H1 (cell line): Measurements from ENCODE around the gene HYAL1. TPM values are rescaled to one million over a fixed set of nuclear protein-coding genes. Genes with fewer than 3 reads are reported as not detected.

Source experiments
- POU5F1 ChIP-seq: IDR thresholded peaks from 2 replicates; pipeline ENCODE4 v1.6.1; 2011; ENCODE audit warnings: low read depth, mild to moderate bottlenecking, low read length, moderate library complexity
- RNF2 ChIP-seq: fragments of 200-900, 300-1000 bp; sonication (generic); IDR thresholded peaks from 2 replicates; pipeline ENCODE4 v1.7.1; 2016; ENCODE audit warnings: borderline replicate concordance, low read depth, mild to moderate bottlenecking, antibody characterized with exemption, low read length; ENCODE audit not compliant: poor library complexity, severe bottlenecking; ENCODE audit errors: missing control alignments
- SAP30 ChIP-seq: fragments of 300-600 bp; sonication (generic); IDR thresholded peaks from 2 replicates; pipeline ENCODE4 v1.7.1; 2012; ENCODE audit warnings: low read length, moderate library complexity, mild to moderate bottlenecking, inconsistent platforms; ENCODE audit not compliant: insufficient read depth, insufficient replicate concordance
- TAF1 ChIP-seq: IDR thresholded peaks from 2 replicates; pipeline ENCODE4 v1.6.1; 2011; ENCODE audit warnings: mild to moderate bottlenecking, low read depth, low read length
- polyA plus RNA-seq, 7 experiments: library from polyadenylated mRNA; depleted of rRNA in 3 of 7; stranded (reverse) in 5 of 7; unstranded in 2 of 7; fragments of >200 nt in 5 of 7; fragments of 200-250 nt in 2 of 7; gene quantifications; 1 replicate in 5 of 7; 2 replicates in 1 of 7; 4 replicates in 1 of 7; pipeline versions ENCODE4 v1.2.1 to v1.2.3, GENCODE V29; 2011 to 2013; ENCODE audit warnings: missing spikeins in 2 of 7, mixed read lengths in 2 of 7
- total RNA-seq: library from RNA; stranded (reverse); fragmentation: NEBNext Ultra II Directional; extraction: Animal tissue kit (Norgen Biotek cat#: 25700); gene quantifications from 2 replicates; pipeline ENCODE4 v1.2.1, GENCODE V29; 2021
- TF ChIP-seq, protein P1 (sequence below): fragments of 300-600 bp; sonication (generic); IDR thresholded peaks from 2 replicates; pipeline ENCODE4 v1.7.1; 2012; ENCODE audit warnings: low read length, moderate library complexity, mild to moderate bottlenecking, inconsistent platforms; ENCODE audit not compliant: insufficient replicate concordance

The HYAL1 gene
- total and polyA plus RNA-seq, 2 of the 8 experiments (the other 6 are each of a cell fraction or from before 2014, with no cell fraction given) = 2.0 to 5.4 TPM

DNA sequence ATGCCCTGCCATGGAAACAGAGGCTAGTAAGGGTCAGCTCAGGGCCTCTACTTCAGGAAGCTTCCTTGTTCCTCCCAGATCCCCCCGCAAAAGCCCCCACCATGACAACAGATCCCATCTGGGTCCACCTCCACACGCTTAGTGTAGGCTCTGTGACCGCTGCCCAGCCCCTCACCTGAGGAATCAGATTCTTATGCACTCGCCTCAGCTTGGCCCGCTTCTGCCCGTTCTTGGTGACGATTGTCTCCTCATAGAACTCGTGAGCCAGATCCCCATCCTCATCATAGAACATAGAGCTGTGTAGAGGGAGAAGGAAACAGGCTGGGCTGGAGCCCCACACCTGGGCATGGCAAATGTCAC lies 22.8 kb upstream of the HYAL1 start (continued):
- TF ChIP-seq, protein P1, sequence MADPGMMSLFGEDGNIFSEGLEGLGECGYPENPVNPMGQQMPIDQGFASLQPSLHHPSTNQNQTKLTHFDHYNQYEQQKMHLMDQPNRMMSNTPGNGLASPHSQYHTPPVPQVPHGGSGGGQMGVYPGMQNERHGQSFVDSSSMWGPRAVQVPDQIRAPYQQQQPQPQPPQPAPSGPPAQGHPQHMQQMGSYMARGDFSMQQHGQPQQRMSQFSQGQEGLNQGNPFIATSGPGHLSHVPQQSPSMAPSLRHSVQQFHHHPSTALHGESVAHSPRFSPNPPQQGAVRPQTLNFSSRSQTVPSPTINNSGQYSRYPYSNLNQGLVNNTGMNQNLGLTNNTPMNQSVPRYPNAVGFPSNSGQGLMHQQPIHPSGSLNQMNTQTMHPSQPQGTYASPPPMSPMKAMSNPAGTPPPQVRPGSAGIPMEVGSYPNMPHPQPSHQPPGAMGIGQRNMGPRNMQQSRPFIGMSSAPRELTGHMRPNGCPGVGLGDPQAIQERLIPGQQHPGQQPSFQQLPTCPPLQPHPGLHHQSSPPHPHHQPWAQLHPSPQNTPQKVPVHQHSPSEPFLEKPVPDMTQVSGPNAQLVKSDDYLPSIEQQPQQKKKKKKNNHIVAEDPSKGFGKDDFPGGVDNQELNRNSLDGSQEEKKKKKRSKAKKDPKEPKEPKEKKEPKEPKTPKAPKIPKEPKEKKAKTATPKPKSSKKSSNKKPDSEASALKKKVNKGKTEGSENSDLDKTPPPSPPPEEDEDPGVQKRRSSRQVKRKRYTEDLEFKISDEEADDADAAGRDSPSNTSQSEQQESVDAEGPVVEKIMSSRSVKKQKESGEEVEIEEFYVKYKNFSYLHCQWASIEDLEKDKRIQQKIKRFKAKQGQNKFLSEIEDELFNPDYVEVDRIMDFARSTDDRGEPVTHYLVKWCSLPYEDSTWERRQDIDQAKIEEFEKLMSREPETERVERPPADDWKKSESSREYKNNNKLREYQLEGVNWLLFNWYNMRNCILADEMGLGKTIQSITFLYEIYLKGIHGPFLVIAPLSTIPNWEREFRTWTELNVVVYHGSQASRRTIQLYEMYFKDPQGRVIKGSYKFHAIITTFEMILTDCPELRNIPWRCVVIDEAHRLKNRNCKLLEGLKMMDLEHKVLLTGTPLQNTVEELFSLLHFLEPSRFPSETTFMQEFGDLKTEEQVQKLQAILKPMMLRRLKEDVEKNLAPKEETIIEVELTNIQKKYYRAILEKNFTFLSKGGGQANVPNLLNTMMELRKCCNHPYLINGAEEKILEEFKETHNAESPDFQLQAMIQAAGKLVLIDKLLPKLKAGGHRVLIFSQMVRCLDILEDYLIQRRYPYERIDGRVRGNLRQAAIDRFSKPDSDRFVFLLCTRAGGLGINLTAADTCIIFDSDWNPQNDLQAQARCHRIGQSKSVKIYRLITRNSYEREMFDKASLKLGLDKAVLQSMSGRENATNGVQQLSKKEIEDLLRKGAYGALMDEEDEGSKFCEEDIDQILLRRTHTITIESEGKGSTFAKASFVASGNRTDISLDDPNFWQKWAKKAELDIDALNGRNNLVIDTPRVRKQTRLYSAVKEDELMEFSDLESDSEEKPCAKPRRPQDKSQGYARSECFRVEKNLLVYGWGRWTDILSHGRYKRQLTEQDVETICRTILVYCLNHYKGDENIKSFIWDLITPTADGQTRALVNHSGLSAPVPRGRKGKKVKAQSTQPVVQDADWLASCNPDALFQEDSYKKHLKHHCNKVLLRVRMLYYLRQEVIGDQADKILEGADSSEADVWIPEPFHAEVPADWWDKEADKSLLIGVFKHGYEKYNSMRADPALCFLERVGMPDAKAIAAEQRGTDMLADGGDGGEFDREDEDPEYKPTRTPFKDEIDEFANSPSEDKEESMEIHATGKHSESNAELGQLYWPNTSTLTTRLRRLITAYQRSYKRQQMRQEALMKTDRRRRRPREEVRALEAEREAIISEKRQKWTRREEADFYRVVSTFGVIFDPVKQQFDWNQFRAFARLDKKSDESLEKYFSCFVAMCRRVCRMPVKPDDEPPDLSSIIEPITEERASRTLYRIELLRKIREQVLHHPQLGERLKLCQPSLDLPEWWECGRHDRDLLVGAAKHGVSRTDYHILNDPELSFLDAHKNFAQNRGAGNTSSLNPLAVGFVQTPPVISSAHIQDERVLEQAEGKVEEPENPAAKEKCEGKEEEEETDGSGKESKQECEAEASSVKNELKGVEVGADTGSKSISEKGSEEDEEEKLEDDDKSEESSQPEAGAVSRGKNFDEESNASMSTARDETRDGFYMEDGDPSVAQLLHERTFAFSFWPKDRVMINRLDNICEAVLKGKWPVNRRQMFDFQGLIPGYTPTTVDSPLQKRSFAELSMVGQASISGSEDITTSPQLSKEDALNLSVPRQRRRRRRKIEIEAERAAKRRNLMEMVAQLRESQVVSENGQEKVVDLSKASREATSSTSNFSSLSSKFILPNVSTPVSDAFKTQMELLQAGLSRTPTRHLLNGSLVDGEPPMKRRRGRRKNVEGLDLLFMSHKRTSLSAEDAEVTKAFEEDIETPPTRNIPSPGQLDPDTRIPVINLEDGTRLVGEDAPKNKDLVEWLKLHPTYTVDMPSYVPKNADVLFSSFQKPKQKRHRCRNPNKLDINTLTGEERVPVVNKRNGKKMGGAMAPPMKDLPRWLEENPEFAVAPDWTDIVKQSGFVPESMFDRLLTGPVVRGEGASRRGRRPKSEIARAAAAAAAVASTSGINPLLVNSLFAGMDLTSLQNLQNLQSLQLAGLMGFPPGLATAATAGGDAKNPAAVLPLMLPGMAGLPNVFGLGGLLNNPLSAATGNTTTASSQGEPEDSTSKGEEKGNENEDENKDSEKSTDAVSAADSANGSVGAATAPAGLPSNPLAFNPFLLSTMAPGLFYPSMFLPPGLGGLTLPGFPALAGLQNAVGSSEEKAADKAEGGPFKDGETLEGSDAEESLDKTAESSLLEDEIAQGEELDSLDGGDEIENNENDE = no peak
- TF ChIP-seq SAP30 = no peak
- TF ChIP-seq POU5F1 = no peak
- no peak for TF ChIP-seq RNF2
- no peak for TF ChIP-seq TAF1
- TF ChIP-seq, all 59 proteins: peak for 0
